ENCODE measurements around the gene VOPP1.

Gene VOPP1

GRCh38 chr7:55518836-55519235 lies 53.5 kb downstream of the VOPP1 start:
- no peak overlapping the region for H3K4me3 ChIP-seq (ENCODE audit: low read depth, low read length)
- TF ChIP-seq, protein P1, sequence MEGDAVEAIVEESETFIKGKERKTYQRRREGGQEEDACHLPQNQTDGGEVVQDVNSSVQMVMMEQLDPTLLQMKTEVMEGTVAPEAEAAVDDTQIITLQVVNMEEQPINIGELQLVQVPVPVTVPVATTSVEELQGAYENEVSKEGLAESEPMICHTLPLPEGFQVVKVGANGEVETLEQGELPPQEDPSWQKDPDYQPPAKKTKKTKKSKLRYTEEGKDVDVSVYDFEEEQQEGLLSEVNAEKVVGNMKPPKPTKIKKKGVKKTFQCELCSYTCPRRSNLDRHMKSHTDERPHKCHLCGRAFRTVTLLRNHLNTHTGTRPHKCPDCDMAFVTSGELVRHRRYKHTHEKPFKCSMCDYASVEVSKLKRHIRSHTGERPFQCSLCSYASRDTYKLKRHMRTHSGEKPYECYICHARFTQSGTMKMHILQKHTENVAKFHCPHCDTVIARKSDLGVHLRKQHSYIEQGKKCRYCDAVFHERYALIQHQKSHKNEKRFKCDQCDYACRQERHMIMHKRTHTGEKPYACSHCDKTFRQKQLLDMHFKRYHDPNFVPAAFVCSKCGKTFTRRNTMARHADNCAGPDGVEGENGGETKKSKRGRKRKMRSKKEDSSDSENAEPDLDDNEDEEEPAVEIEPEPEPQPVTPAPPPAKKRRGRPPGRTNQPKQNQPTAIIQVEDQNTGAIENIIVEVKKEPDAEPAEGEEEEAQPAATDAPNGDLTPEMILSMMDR (IDR thresholded peaks at IDR 0.05; ENCODE audit: insufficient read depth, low read length, missing control alignments), result no peak
- DNase-seq (ENCODE audit: low read depth, low spot score), result no peak
- POLR2A ChIA-PET, result no interaction called here
- CTCF ChIA-PET, result no interaction called here

- no peak overlapping the region for H3K4me3 ChIP-seq (ENCODE audit: low read depth, low read length)
- POLR2A ChIA-PET, result no interaction called here
- CTCF ChIA-PET, result interaction anchor here (1.4 kb wide), 1 partner anchor 16 kb away, joined by 4 read pairs; no protein-coding TSS in a partner anchor
- TF ChIP-seq, protein P1 (IDR thresholded peaks at IDR 0.05; ENCODE audit: insufficient read depth, low read length, missing control alignments), result no peak
- DNase-seq (ENCODE audit: low read depth, low spot score), result no peak
Measured at GRCh38 chr7:55517936-55518689, 54.2 kb downstream of the VOPP1 start.

DNA sequence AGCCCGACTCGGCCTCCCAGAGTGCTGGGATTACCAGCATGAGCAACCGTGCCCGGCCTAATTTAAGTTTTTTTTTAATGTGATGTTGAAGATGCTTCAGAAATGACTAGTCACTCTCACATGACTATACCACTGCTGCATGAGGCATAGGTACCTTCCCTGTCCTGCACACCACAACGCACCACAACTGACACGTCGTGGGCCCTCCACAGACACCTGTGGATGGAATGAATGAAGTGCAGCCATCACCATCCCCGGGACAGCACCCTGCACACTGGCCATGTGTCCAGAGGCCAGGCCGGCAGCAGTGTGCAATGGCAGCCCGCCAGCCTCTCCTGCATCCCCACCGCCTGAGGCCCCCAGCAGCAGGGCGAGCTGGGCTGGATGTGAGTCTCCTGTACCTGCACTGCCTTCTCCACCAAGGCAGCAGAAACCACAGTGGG lies 55.1 kb downstream of the VOPP1 start:
- ChIA-PET POLR2A (interaction anchor here (0.6 kb wide), 1 partner anchor 36 kb away, joined by 3 read pairs; no protein-coding TSS in a partner anchor), CTCF (interaction anchor here (1.4 kb wide), 1 partner anchor 17 kb away, joined by 4 read pairs; no protein-coding TSS in a partner anchor)
- H3K4me3 ChIP-seq (ENCODE audit: low read depth, low read length), result no peak overlapping the region
- DNase-seq (ENCODE audit: low read depth, low spot score), result no peak
- TF ChIP-seq, protein P1 (IDR thresholded peaks at IDR 0.05; ENCODE audit: insufficient read depth, low read length, missing control alignments), result no peak

DNA sequence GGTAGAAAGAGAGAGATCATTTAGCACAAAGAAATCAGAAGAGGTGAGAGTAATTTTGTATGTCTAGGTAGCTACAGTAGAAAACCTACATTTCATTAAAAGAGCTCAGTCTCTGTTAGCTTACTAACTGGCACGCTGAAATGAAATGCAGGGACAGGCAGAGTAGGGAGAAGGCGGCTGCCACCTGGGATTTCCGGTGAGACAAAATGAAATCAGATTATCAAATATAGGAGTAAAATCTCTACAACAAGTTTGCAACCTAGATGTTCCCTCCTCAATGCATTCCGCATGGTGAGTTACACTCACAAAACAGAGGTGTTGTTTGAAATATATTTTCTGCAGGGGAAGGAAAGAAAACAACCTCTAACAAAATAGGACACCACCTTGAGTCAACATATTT lies 55.9 kb downstream of the VOPP1 start:
- CTCF ChIA-PET, result interaction anchor here (1.0 to 1.8 kb wide), 3 partner anchors 9 to 38 kb away, joined by 4 to 6 read pairs (median 5); no protein-coding TSS in a partner anchor

DNA sequence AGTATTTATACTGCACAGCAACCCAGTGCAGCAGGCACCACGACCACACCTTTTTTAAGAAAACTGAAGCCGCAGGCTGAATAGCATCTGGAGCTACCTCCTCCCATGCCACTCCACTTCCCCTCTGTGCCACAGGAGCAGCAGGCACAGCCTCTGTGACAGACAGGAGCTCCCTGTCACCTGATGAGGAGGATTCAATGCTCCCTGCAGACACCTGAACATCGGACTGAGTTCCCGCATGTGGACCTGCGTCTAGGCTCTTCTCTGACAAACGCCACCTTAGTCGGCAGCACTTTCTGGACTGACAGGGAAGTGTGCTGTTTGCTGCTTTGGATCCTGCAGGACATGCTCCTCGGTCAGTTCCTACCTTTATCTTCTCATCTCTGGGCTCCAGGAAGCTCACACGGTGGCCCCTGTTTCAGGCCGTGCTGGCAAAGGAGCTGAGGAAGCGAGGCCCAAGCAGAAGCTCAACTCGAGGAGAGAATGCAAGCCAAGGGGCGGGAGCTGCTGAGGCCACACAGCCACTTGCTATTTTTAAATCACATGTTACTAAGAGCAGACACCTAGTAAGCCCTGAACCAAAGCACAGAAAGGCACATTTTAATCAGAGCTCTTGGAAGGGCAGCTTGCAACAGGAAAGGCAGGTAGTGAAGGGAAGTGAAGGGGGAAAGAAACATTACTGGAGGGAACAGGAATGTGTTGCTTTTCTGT lies 56.6 kb downstream of the VOPP1 start:
- ChIA-PET CTCF (interaction anchor here (1.0 to 1.8 kb wide), 3 partner anchors 8 to 37 kb away, joined by 4 to 6 read pairs (median 5); no protein-coding TSS in a partner anchor), POLR2A (interaction anchor here (0.6 kb wide), 1 partner anchor 24 kb away, joined by 3 read pairs; no protein-coding TSS in a partner anchor)
- H3K4me3 ChIP-seq (ENCODE audit: low read depth, low read length), result no peak overlapping the region
- TF ChIP-seq, protein P1 (IDR thresholded peaks at IDR 0.05; ENCODE audit: insufficient read depth, low read length, missing control alignments), result no peak
- no peak for DNase-seq (ENCODE audit: low read depth, low spot score)

More for the DNA sequence above, 55.9 kb downstream of the VOPP1 start:
- DNase-seq (ENCODE audit: low read depth, low spot score), result no peak
- TF ChIP-seq, protein P1 (IDR thresholded peaks at IDR 0.05; ENCODE audit: insufficient read depth, low read length, missing control alignments), result no peak
- POLR2A ChIA-PET, result interaction anchor here (0.6 kb wide), 2 partner anchors 23 to 37 kb away, joined by 3 read pairs; no protein-coding TSS in a partner anchor
- H3K4me3 ChIP-seq (ENCODE audit: low read depth, low read length), result no peak overlapping the region
